HG03469 (cell line): ENCODE measurements around the gene ZNF335.

ENCODE experiments used
- ATAC-seq: cut with Tn5 transposase; IDR thresholded peaks from one replicate; pipeline ENCODE4 v1.9.1; 2021; ENCODE audit warnings: mild to moderate bottlenecking, moderate library complexity, moderate number of reproducible peaks; ENCODE audit not compliant: unreplicated experiment

The ZNF335 gene, protein sequence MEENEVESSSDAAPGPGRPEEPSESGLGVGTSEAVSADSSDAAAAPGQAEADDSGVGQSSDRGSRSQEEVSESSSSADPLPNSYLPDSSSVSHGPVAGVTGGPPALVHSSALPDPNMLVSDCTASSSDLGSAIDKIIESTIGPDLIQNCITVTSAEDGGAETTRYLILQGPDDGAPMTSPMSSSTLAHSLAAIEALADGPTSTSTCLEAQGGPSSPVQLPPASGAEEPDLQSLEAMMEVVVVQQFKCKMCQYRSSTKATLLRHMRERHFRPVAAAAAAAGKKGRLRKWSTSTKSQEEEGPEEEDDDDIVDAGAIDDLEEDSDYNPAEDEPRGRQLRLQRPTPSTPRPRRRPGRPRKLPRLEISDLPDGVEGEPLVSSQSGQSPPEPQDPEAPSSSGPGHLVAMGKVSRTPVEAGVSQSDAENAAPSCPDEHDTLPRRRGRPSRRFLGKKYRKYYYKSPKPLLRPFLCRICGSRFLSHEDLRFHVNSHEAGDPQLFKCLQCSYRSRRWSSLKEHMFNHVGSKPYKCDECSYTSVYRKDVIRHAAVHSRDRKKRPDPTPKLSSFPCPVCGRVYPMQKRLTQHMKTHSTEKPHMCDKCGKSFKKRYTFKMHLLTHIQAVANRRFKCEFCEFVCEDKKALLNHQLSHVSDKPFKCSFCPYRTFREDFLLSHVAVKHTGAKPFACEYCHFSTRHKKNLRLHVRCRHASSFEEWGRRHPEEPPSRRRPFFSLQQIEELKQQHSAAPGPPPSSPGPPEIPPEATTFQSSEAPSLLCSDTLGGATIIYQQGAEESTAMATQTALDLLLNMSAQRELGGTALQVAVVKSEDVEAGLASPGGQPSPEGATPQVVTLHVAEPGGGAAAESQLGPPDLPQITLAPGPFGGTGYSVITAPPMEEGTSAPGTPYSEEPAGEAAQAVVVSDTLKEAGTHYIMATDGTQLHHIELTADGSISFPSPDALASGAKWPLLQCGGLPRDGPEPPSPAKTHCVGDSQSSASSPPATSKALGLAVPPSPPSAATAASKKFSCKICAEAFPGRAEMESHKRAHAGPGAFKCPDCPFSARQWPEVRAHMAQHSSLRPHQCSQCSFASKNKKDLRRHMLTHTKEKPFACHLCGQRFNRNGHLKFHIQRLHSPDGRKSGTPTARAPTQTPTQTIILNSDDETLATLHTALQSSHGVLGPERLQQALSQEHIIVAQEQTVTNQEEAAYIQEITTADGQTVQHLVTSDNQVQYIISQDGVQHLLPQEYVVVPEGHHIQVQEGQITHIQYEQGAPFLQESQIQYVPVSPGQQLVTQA (N-terminal part only)

GRCh38 chr20:45971675-45972499 lies at the start of gene ZNF335:
TSS of gene ZNF335 (minus strand) at chr20:45972203. CDS start at chr20:45971410, 793 bp downstream.
- ATAC-seq = peak; percentile 59

GRCh38 chr20:46020555-46020954 lies 48.6 kb upstream of the ZNF335 start:
- no peak for ATAC-seq

DNA sequence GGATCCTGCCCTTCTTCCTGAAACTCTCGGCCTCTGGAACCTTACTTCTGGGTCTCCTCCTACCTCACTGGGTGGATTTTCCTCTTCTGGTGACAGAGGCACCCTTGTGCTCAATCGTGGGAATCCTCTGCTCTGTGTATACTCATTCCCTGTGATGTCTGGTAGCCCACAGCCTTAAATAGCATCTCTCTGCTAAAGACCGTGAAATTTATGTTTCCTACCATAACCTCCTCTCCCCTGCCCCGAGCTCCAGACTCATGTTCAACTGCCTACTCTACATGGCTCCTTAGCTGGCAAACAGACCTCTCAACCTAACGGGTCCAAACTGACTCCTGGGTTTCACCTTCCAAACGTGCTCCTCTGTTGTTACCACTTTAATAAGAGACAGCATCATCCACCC lies 46.6 kb upstream of the ZNF335 start:
- ATAC-seq = no peak

GRCh38 chr20:46018112-46018511 lies 46.1 kb upstream of the ZNF335 start:
- no peak for ATAC-seq

DNA sequence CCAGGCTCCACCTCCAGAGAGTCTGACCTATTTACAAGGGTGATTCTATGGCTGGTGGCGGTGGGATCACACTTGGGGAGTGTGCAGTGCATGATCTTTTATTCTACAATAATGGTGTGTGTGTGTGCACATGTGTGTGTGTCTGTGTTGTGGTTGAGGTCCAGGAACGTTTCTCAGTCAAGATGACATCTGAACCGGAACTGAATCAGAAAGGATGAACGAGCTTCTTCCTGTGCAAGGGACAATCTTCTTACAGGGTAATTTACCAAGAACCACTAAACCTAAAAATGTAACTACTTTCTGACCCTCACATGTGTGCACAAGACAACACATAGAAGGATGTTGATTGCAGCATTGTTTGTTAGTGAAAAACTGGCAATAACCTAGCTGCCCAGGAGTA lies 45.3 kb upstream of the ZNF335 start:
- ATAC-seq = no peak

DNA sequence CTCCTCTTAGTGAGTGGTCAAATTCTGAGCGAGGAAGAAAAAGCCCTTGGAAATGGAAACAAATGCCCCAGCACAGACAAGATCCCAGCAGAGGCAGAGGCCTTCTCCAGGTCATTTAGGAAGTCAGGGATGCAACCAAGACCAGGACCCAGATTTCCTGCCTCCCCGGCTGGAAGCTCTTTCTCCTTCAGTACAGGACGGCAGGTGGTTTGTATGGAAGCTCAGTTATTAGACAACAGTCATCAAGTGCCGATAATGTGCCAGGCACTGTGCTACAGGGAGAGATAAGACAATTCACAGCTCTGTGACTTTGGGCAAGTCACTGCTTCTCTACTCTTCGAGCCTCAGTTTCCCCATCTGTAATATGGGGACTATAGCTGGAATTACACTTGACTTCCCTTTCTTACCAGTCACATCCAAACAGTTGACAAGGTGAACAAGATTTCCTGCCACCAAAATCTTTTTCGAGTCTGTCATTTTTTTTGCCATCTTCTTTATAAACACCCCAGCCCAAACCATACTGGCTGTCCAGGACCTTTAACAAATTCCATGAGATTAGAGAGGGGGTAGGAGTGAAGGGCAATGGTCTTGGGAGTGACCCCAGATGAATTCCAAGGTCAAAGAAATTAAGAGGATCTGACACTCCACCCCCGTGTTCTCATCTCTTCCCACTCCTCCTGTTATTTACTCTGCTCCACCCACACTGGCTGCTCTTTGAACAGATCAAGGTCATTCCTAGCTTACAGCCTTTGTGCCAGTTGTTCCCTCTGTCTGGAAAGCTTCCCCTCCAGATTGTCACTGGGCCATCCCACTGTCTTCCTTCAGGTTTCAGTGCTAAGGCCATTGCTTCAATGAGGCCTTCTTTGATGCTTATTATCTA lies 42.8 kb upstream of the ZNF335 start:
- no peak for ATAC-seq

DNA sequence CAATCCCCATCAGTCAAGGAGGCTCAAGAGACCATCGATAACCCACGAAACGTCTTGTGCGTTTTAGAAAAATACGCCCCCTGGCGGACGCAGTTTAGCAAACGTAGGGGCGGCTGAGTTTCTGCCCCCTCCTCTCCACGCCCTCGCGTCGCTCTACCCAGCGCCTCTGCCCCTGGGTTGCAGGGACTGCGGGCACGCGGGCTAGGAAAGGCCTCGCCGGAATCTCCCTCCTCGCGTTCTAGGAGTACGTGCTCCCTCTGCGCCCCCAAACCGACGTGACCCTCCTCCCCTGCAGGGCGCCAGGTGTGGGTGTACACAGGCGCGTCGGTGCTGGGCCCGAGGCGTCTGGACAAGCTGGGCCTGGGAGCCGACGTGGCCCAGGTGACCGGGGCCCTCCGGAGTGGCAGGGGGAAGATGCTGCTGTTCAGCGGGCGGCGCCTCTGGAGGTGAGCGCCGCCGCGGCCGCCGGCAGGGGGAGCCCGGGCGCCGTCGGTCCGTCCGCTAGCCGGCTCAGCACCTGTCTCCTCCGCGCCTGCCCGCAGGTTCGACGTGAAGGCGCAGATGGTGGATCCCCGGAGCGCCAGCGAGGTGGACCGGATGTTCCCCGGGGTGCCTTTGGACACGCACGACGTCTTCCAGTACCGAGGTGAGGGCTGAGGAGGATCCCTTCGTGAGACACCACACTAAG lies 42.0 kb upstream of the ZNF335 start:
- peak; percentile 48 for ATAC-seq

- no peak for ATAC-seq
Measured at GRCh38 chr20:46013322-46013828, 41.4 kb upstream of the ZNF335 start.

DNA sequence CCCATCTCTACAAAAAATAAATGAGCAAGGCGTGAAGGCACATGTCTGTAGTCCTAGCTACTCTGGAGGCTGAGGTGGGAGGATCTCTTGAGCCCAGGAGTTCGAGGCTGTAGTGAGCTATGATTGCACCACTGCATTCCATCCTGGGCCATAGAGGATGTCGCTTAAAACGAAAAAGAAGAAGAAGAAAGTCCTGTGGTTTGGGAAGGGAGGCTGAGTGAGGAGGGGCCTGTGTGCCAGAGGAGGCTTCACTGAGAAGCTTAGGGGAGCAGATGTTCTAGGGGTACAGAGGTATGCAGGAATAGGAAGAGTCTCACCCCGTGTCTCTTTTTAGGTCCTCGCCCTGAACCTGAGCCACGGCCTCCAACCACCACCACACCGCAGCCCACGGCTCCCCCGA lies 40.9 kb upstream of the ZNF335 start:
- ATAC-seq = no peak

- no peak for ATAC-seq
Measured at GRCh38 chr20:46011631-46012482, 39.9 kb upstream of the ZNF335 start.

DNA sequence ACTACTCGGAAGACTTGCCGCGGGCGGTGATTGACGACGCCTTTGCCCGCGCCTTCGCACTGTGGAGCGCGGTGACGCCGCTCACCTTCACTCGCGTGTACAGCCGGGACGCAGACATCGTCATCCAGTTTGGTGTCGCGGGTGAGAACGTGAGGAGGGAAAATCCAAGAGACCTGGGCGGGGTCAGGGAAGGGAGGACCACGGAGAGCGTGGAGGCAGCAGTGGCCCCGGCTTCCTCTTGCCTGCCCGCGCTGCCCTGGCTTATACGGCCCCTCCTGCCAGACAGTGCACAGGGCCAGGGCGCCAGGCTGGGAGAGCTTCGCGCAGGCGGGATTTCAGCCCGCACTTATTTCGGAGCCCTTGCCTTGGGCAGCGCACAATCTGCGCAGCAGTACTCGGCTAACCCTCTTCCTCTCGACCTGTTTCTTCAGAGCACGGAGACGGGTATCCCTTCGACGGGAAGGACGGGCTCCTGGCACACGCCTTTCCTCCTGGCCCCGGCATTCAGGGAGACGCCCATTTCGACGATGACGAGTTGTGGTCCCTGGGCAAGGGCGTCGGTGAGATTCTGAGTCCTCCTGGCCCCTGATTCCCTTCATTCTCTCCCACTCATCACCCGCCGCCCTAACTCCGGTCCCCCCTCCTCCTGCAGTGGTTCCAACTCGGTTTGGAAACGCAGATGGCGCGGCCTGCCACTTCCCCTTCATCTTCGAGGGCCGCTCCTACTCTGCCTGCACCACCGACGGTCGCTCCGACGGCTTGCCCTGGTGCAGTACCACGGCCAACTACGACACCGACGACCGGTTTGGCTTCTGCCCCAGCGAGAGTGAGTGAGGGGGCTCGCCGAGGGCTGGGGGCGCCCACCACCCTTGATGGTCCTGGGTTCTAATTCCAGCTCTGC lies 38.7 kb upstream of the ZNF335 start:
- no peak for ATAC-seq

GRCh38 chr20:46009816-46010215 lies 37.8 kb upstream of the ZNF335 start:
- ATAC-seq = no peak

GRCh38 chr20:46007671-46008070 lies 35.7 kb upstream of the ZNF335 start:
- no peak for ATAC-seq

DNA sequence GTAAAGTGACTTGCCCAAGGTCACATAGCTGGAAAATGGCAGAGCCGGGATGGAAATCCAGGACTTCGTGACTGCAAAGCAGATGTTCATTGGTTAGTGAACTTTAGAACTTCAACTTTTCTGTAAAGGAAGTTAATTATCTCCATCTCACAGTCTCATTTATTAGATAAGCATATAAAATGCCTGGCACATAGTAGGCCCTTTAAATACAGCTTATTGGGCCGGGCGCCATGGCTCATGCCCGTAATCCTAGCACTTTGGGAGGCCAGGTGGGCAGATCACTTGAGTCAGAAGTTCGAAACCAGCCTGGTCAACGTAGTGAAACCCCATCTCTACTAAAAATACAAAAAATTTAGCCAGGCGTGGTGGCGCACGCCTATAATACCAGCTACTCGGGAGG lies 35.0 kb upstream of the ZNF335 start:
- ATAC-seq = no peak

GRCh38 chr20:46006022-46006705 lies 34.2 kb upstream of the ZNF335 start:
- no peak for ATAC-seq

DNA sequence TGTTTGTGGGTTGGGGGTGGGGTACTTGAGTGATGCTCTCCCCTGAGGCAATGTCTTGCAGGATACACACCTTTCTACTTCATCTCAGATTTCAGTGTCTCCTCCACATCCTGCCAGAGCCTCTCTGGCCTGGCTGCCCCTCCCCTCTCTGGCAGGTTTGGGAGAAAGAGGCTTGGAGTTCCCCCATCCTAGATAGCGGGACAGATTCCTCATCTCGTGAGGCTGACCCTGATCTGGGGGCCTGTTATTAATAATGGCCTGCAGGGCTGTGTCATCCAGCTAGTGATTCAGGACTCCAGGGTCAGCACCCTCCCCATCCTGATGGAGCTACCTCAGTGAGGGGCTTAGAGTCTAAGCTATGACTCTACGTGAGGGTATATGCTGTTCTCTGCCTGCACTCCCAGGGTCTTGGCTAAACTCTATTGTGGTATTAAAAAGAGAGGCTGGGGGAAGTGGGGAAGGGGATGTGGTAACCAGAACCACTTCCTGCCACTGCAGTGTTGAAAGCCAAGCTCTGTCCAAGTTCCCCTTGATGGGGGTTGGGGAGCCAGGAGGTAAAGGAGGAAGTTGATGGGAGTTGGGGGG lies 33.0 kb upstream of the ZNF335 start:
- ATAC-seq = no peak
